ENCODE data around the gene G3BP2.
"Not testable (repeated sequence)": the region's sequence is repeated elsewhere in the genome, so short reads cannot be mapped to it uniquely, and the experiment has no call there.

The G3BP2 gene
- 273 to 446 (median 308) reads per million in 3 experiments for total RNA-seq

- DNase-seq = peak; percentile 98
Measured at GRCh38 chr4:75673027-75673958, at the start of gene G3BP2. TSS of gene G3BP2 (minus strand) at chr4:75673411. CDS start at chr4:75662025, 11,386 bp downstream.

GRCh38 chr4:75722417-75722816 lies 49.2 kb upstream of the G3BP2 start:
- DNase-seq = no peak

DNA sequence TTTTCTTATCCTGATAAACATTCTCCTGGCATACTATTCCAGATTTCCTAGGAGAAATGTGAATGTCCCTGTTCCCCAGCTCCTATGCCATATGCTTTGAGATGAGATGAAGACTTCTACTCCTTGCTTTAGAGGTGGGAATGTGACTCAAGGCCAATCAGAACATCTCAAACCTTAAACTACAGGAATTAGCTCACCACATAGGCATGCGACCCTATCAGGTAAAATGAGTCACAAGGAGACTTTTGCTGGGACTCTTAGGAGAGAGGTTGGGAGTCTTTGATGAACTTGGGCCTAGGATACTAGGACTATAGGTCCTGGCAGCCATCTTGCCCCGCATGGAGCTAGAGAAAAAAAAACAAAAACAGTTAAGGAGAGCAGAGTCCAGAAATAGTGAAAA lies 45.3 kb upstream of the G3BP2 start:
- no peak for DNase-seq

DNA sequence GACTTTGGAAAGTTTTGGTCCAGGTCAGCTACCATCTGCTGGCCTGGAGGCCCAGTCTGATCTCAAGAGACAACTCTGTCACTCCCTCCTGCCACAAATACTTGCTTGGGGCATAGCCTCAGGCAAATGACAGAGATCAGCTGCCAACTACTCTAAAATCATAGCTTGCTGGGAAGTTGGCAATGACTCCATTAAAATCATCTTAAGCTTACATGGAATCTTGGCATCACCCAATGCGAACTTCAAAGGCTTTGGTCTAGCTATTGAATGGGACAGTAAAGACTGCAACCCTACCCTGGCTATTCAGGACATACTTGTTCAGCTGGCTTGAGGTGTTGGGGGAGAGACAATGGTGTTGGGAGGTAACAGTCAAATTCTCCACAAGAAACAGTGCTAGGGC lies 44.2 kb upstream of the G3BP2 start:
- no peak for DNase-seq

DNA sequence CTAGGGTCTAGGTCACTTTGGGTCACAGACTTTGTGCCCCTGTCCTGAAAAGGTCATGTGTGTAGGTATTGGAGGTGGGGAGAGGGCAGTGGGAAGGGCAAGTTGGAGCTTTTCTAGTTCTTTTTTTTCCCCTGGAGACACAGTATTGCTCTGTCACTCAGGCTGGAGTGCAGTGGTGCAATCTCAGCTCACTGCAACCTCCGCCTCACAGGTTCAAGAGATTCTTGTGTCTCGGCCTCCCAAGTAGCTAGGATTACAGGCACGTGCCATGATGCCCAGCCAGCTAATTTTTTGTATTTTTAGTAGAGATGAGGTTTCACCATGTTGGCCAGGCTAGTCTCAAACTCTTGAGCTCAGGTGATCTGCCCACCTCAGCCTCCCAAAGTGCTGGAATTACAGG lies 42.8 kb upstream of the G3BP2 start:
- not testable (repeated sequence) for DNase-seq

DNA sequence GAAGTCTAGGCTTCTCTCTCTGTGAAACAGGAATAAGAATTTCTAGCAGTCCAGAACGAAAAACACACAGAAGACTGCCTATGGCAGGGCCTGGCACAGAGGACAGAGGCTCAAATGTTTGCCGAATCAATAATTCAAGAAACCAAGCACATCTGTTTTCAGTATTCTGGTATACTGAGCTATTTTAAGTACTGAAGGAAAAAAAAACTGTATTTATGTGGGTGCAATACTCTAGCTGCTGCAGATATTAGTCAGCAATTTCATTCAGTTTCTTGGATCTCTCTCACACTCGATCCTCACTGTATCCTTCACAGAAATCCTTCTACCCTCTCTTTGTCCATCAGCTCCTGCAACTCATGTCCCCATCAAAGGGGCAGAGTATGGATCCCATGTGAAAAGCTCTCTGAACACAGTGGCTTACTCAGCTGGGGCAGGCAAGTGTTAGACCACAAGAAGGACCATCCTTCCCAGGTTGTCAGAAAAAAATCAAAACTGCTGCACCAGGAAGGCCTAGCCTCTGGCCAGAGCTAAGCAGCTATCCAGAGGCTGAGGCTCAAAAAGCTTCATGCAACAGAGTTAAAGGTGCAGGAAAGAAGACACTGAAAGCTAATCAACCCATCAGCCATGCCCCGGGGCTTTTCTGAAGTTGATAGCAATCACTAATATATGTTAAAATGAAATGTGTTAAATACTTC lies 42.0 kb upstream of the G3BP2 start:
- DNase-seq = no peak

DNA sequence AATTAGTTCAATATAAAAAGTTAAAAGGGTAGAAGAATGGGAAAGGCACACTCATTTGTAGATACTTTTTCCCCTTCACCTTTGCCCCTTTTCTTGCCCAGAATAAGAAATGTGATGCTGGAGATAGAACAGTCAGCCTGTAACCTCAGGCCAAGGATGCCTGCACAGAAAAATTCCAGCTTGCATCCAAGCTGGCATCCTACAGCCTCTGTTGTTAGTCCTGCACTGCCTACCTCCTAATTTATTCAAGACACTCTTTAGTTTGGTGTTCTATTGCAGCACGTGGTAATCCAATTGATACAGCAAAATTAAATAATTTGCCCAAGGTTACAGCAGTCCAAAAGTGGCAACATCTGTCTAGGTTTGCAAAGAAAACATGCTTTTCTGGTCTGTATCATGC lies 41.5 kb upstream of the G3BP2 start:
- DNase-seq = no peak

GRCh38 chr4:75714011-75714410 lies 40.8 kb upstream of the G3BP2 start:
- DNase-seq = no peak

- no peak for DNase-seq
Measured at GRCh38 chr4:75710246-75710645, 37.0 kb upstream of the G3BP2 start.

GRCh38 chr4:75708218-75708691 lies 35.0 kb upstream of the G3BP2 start:
- DNase-seq = peak; percentile 49

- no peak for DNase-seq
Measured at GRCh38 chr4:75705198-75705977, 32.2 kb upstream of the G3BP2 start.

- no peak for DNase-seq
Measured at GRCh38 chr4:75702919-75703411, 29.8 kb upstream of the G3BP2 start.

- DNase-seq = no peak
Measured at GRCh38 chr4:75699299-75699698, 26.1 kb upstream of the G3BP2 start.

GRCh38 chr4:75698963-75699228 lies 25.7 kb upstream of the G3BP2 start:
- DNase-seq = no peak

DNA sequence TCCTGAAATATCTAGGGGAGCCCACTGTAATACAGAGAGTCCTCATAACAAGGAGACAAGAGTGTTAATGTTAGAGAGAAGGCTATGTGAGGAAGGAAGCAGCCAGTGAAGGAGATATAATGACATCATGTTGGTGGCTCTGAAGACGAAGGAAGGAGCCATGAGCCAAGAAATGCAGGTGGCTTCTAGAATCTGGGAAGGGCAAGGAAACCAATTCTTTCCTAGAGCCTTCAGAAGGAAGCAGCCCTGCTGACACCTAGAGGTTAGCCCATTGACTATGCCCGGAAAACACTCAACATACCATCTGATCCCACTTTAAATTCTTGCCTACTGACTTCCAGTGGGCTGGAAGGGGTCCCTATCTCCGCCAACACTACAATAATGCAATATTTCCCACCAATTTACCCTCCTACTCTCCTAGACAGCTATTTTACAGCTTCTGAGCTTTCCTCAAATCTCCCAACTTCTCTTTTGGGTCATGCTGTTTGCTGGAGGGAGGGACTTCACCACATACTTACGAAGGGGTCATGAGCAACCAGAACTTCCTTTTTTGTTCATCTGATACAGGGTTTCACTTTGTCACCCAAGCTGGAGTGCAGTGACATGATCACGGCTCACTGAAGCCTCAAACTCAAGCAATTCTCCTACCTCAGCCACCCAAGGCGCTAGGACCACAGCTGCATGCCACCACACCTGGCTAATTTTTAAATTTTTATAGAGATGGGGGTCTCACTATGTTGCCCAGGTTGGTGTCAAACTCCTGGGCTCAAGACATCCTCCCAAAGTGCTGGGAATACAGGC lies 25.2 kb upstream of the G3BP2 start:
- DNase-seq = peak; percentile 13

- DNase-seq = no peak
Measured at GRCh38 chr4:75696581-75696980, 23.4 kb upstream of the G3BP2 start.

GRCh38 chr4:75696071-75696470 lies 22.9 kb upstream of the G3BP2 start:
- peak; percentile 58 for DNase-seq

DNA sequence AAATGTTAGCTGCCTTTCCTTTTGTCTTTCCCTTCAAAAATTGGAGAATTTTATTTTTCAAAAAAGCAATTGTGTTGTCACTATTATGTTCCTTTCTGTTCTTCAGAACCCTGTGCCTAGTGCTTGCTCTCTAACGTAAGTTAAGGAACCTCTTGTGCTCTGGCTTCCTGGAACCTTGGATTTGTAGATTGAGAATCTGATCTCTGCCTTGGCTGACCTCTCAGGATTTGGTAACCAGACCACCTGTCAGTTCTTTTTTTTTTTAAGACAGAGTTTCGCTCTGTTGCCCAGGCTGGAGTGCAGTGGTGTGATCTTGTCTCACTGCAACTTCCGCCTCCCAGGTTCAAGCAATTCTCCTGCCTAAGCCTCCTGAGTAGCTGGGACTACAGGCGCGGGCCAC lies 18.9 kb upstream of the G3BP2 start:
- not testable (repeated sequence) for DNase-seq

- DNase-seq = not testable (repeated sequence)
Measured at GRCh38 chr4:75687125-75687524, 13.9 kb upstream of the G3BP2 start.

- peak; percentile 29 for DNase-seq
Measured at GRCh38 chr4:75686346-75686745, 13.1 kb upstream of the G3BP2 start.

GRCh38 chr4:75685546-75686189 lies 12.5 kb upstream of the G3BP2 start:
- no peak for DNase-seq

Measured in central memory CD4-positive, alpha-beta T cell (primary cell).